Islet precursor cell (in vitro differentiated cells): ENCODE measurements around the gene FAM222A.

Experiments used
- DNase-seq: peaks from one replicate; pipeline ENCODE4 v3.0.0-alpha.2; 2018

The FAM222A gene

GRCh38 chr12:109726106-109726497 lies 12.5 kb downstream of the FAM222A start:
- no peak for DNase-seq

- DNase-seq = no peak
Measured at GRCh38 chr12:109726511-109727038, 12.9 kb downstream of the FAM222A start.

- peak; percentile 78 for DNase-seq
Measured at GRCh38 chr12:109727039-109727723, 13.6 kb downstream of the FAM222A start.

- DNase-seq = no peak
Measured at GRCh38 chr12:109727746-109728726, 14.4 kb downstream of the FAM222A start.

GRCh38 chr12:109728921-109729320 lies 15.3 kb downstream of the FAM222A start:
- DNase-seq = no peak

GRCh38 chr12:109729371-109729781 lies 15.8 kb downstream of the FAM222A start:
- no peak for DNase-seq

- no peak for DNase-seq
Measured at GRCh38 chr12:109729801-109730200, 16.2 kb downstream of the FAM222A start.

GRCh38 chr12:109730306-109731145 lies 16.9 kb downstream of the FAM222A start:
- no peak for DNase-seq

- DNase-seq = peak; percentile 57
Measured at GRCh38 chr12:109731231-109731731, 17.7 kb downstream of the FAM222A start.

- no peak for DNase-seq
Measured at GRCh38 chr12:109731806-109732205, 18.2 kb downstream of the FAM222A start.

- DNase-seq = no peak
Measured at GRCh38 chr12:109732321-109733305, 19.0 kb downstream of the FAM222A start.

GRCh38 chr12:109734219-109735000 lies 20.8 kb downstream of the FAM222A start:
- DNase-seq = peak; percentile 81

GRCh38 chr12:109735051-109735521 lies 21.5 kb downstream of the FAM222A start:
- peak; percentile 58 for DNase-seq

- DNase-seq = peak; percentile 59
Measured at GRCh38 chr12:109735825-109736551, 22.4 kb downstream of the FAM222A start.

- DNase-seq = peak; percentile 96
Measured at GRCh38 chr12:109736552-109737108, 23.0 kb downstream of the FAM222A start.

- peak; percentile 40 for DNase-seq
Measured at GRCh38 chr12:109737126-109737525, 23.5 kb downstream of the FAM222A start.

GRCh38 chr12:109737631-109738030 lies 24.0 kb downstream of the FAM222A start:
- DNase-seq = peak; percentile 33

- peak; percentile 54 for DNase-seq
Measured at GRCh38 chr12:109738209-109738608, 24.6 kb downstream of the FAM222A start.
